Measurements from ENCODE around the gene AAK1.

The AAK1 gene

DNA sequence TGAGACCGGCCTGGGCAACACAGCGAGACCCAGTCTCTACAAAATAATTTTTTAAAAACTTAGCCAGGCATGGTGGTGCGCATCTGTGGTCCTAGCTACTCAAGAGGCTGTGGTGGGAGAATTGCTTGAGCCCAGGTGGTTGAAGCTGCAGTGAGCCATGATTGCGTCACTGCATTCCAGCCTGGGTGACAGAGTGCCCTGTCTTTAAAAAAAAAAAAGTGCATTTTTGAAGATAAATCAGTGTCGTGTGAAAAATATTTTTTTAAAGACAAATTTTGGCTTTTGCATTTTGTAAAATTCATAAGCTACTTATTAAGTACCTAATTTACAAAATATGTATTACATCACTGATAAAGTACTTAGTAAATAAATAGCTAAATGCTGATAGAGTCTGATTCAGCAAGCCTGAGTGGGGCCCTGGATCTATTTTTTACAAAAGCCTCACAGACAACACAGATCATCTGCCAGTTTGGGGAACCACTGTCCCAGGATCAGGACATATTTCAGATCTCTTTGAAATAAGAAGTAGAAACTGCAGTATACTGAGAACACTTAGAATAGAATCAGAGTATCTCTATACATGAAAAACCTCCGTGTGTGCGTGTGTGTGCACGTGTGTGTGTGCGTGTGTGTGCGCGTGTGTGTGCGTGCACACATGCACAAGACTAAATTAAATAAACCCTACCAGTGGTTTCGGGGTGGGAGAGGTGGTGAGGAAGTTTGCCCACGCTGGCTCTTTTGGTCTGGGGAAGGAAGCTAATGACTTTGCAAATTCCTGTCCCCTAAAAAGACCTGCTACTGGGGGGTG is 61.6 kb downstream of the AAK1 start:
- no peak overlapping the region for H3K9ac ChIP-seq (ENCODE audit: low read length)
- no peak for TF ChIP-seq EZH2phosphoT487 (IDR thresholded peaks at IDR 0.05; ENCODE audit: low read depth)
- TF ChIP-seq, protein P1, sequence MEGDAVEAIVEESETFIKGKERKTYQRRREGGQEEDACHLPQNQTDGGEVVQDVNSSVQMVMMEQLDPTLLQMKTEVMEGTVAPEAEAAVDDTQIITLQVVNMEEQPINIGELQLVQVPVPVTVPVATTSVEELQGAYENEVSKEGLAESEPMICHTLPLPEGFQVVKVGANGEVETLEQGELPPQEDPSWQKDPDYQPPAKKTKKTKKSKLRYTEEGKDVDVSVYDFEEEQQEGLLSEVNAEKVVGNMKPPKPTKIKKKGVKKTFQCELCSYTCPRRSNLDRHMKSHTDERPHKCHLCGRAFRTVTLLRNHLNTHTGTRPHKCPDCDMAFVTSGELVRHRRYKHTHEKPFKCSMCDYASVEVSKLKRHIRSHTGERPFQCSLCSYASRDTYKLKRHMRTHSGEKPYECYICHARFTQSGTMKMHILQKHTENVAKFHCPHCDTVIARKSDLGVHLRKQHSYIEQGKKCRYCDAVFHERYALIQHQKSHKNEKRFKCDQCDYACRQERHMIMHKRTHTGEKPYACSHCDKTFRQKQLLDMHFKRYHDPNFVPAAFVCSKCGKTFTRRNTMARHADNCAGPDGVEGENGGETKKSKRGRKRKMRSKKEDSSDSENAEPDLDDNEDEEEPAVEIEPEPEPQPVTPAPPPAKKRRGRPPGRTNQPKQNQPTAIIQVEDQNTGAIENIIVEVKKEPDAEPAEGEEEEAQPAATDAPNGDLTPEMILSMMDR (IDR thresholded peaks at IDR 0.05; ENCODE audit: low read depth, low read length), result no peak
- H3K4me1 ChIP-seq (ENCODE audit: low read length), result peaks cover 15% of the 10 kb centered on the region
- no peaks in the 10 kb centered on the region for H4K20me1 ChIP-seq (ENCODE audit: insufficient read depth, low read length)
- no peak overlapping the region for H3K4me3 ChIP-seq (ENCODE audit: low read length)
- no peak overlapping the region for H2AFZ ChIP-seq (ENCODE audit: low read depth, low read length)
- H3K4me2 ChIP-seq (ENCODE audit: low read length), result no peak overlapping the region
- no peak overlapping the region for H3K27ac ChIP-seq (ENCODE audit: low read length)
- H3K36me3 ChIP-seq (replicated peaks; ENCODE audit: low read depth, low read length), result no peaks in the 10 kb centered on the region
- H3K27me3 ChIP-seq (ENCODE audit: low read depth, low read length), result 0 out of 2 replicates have a peak, but pooled peaks cover 6% of the 10 kb centered on the region
- no peaks in the 10 kb centered on the region for H3K9me3 ChIP-seq (ENCODE audit: insufficient read depth, low read length)
- H3K79me2 ChIP-seq (ENCODE audit: low read length), result no peaks in the 10 kb centered on the region

DNA sequence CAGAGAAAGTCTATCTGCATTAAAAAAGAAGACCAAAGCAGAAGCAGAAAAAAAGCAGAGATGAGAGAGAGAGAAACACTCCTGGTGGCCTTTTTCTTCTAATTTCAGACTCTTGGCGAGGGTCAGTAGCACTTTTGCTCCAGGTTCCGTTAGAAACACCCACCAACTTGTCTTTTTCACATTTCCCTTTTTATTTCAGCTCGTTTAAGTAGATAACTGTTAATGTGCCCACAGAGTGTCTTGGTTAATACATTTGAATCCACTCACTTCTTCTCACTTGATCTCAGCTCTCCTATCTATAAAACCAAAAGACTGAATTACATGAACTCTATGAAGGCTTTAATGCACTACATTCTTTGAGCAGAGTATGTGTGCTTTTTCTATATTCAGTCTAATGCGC is 63.1 kb downstream of the AAK1 start:
- Histone ChIP-seq H3K27ac (ENCODE audit: low read length) (no peak overlapping the region), H4K20me1 (ENCODE audit: insufficient read depth, low read length) (no peaks in the 10 kb centered on the region), H3K36me3 (replicated peaks; ENCODE audit: low read depth, low read length) (no peaks in the 10 kb centered on the region), H3K4me3 (ENCODE audit: low read length) (no peak overlapping the region), H3K4me2 (ENCODE audit: low read length) (no peak overlapping the region), H3K9ac (ENCODE audit: low read length) (no peak overlapping the region), H3K9me3 (ENCODE audit: insufficient read depth, low read length) (no peaks in the 10 kb centered on the region), H3K4me1 (ENCODE audit: low read length) (peaks cover 11% of the 10 kb centered on the region), H3K27me3 (ENCODE audit: low read depth, low read length) (0 out of 2 replicates have a peak, but pooled peaks cover 6% of the 10 kb centered on the region), H2AFZ (ENCODE audit: low read depth, low read length) (no peak overlapping the region), H3K79me2 (ENCODE audit: low read length) (no peaks in the 10 kb centered on the region)
- TF ChIP-seq, protein P1 (IDR thresholded peaks at IDR 0.05; ENCODE audit: low read depth, low read length), result no peak
- TF ChIP-seq EZH2phosphoT487 (IDR thresholded peaks at IDR 0.05; ENCODE audit: low read depth), result no peak

DNA sequence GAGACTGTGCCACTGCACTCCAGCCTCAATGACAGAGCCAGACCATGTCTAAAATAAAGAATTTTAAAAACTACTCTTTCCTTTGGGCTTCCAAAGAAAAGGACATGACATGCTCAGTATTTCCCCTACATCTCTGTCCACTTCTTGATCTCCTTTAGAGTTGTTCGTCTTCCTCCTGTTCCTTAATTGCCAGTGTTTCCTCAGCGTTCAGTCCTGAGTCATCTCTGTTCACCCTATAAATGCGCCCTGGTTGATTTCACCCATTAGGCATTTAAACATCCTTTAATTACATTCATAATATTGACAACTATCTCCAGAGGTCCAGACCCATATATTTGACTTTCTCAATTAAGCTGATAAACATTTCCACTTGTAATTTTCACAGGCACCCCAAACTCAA is 64.0 kb downstream of the AAK1 start:
- peaks cover 9% of the 10 kb centered on the region for H3K4me1 ChIP-seq (ENCODE audit: low read length)
- H3K79me2 ChIP-seq (ENCODE audit: low read length), result no peaks in the 10 kb centered on the region
- no peak overlapping the region for H3K9ac ChIP-seq (ENCODE audit: low read length)
- H3K4me3 ChIP-seq (ENCODE audit: low read length), result no peak overlapping the region
- no peak for TF ChIP-seq EZH2phosphoT487 (IDR thresholded peaks at IDR 0.05; ENCODE audit: low read depth)
- TF ChIP-seq, protein P1 (IDR thresholded peaks at IDR 0.05; ENCODE audit: low read depth, low read length), result no peak
- H3K27ac ChIP-seq (ENCODE audit: low read length), result no peak overlapping the region
- H4K20me1 ChIP-seq (ENCODE audit: insufficient read depth, low read length), result no peaks in the 10 kb centered on the region
- no peak overlapping the region for H3K4me2 ChIP-seq (ENCODE audit: low read length)
- no peaks in the 10 kb centered on the region for H3K36me3 ChIP-seq (replicated peaks; ENCODE audit: low read depth, low read length)
- 0 out of 2 replicates have a peak, but pooled peaks cover 6% of the 10 kb centered on the region for H3K27me3 ChIP-seq (ENCODE audit: low read depth, low read length)
- no peak overlapping the region for H2AFZ ChIP-seq (ENCODE audit: low read depth, low read length)
- H3K9me3 ChIP-seq (ENCODE audit: insufficient read depth, low read length), result no peaks in the 10 kb centered on the region

DNA sequence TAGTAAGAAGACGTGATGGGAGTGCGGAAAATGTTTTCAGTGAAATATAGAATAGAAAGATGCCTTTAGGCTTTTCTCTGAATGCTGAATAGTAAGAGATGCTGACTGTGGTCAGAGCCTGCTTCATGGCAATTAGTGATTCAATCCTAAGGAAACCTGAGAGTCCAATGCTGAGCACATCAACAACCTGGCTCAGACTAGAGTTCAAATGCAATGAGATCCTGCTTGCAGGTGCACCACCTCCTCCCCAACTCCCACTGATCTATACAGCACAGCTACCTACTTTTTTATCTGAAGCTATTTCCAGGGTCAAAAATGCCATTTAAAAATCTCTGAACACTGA is 65.4 kb downstream of the AAK1 start:
- Histone ChIP-seq H3K4me3 (ENCODE audit: low read length) (no peak overlapping the region), H3K27me3 (ENCODE audit: low read depth, low read length) (0 out of 2 replicates have a peak, but pooled peaks cover 6% of the 10 kb centered on the region), H3K36me3 (replicated peaks; ENCODE audit: low read depth, low read length) (no peaks in the 10 kb centered on the region), H3K79me2 (ENCODE audit: low read length) (no peaks in the 10 kb centered on the region), H2AFZ (ENCODE audit: low read depth, low read length) (no peak overlapping the region), H3K4me1 (ENCODE audit: low read length) (no peaks in the 10 kb centered on the region), H4K20me1 (ENCODE audit: insufficient read depth, low read length) (no peaks in the 10 kb centered on the region), H3K9ac (ENCODE audit: low read length) (no peak overlapping the region), H3K27ac (ENCODE audit: low read length) (no peak overlapping the region), H3K9me3 (ENCODE audit: insufficient read depth, low read length) (no peaks in the 10 kb centered on the region), H3K4me2 (ENCODE audit: low read length) (no peak overlapping the region)
- TF ChIP-seq, protein P1 (IDR thresholded peaks at IDR 0.05; ENCODE audit: low read depth, low read length), result no peak

Measured in OCI-LY3 (cell line).